A549 (cell line): ENCODE data around the gene DCLK2. TPM values are rescaled to one million over a fixed set of nuclear protein-coding genes. Genes with fewer than 3 reads are reported as not detected.

Source experiments
- ATAC-seq, 2 experiments: fragments of 200-7000 bp in 1 of 2; fragments of >200 bp in 1 of 2; cut with Nextera tagmentation in 1 of 2; cut with Tn5 transposase in 1 of 2; 3 replicates each; pipeline versions ENCODE4 v1.8.0 to v1.9.1; 2018 to 2020; ENCODE audit warnings: mild to moderate bottlenecking in 1 of 2, moderate library complexity in 1 of 2
- CTCF ChIA-PET: fragments of 300-600 bp; sonication (Branson Sonifier 250); formaldehyde crosslinking; extraction: SDS; loops from one replicate; lab custom pipeline; 2021; ENCODE audit warnings: antibody characterized with exemption, inconsistent platforms; lab: Yijun Ruan, JAX
- POLR2A ChIA-PET: fragments of 350-600 bp; formaldehyde crosslinking; extraction: SDS; loops from one replicate; lab custom pipeline; 2021; ENCODE audit warnings: antibody characterized with exemption, inconsistent platforms; lab: Yijun Ruan, JAX
- DNase-seq, 2 experiments: peaks; one replicate each; pipeline versions ENCODE4 v3.0.0 to v3.0.0-alpha.2; 2011 to 2016; ENCODE audit warnings: low read depth in 1 of 2, low spot score in 1 of 2
- FAIRE-seq: peaks from 2 replicates; lab custom pipeline; 2011; peaks lifted over from hg19 to GRCh38; lab: Jason Lieb, UNC
- H3K27ac ChIP-seq, 2 experiments: fragments of >200 bp; sonication (Bioruptor Twin); formaldehyde crosslinking; 3 replicates each; pipeline ENCODE4 v1.5.1; 2016 to 2017
- H3K4me1 ChIP-seq: fragments of >200 bp; sonication (Bioruptor Twin); formaldehyde crosslinking; 3 replicates; pipeline ENCODE4 v1.6.1; 2016
- H3K4me2 ChIP-seq: fragments of >200 bp; sonication (Bioruptor Twin); formaldehyde crosslinking; 3 replicates; pipeline ENCODE4 v1.6.1; 2016
- H3K4me3 ChIP-seq: fragments of >200 bp; sonication (Bioruptor Twin); formaldehyde crosslinking; 3 replicates; pipeline ENCODE4 v1.5.1; 2016
- H3K9me3 ChIP-seq: fragments of >200 bp; sonication (Bioruptor Twin); formaldehyde crosslinking; 3 replicates; pipeline ENCODE4 v1.6.1; 2016
- CBX8 ChIP-seq: fragments of 200-600 bp; sonication (generic); IDR thresholded peaks from 2 replicates; pipeline ENCODE4 v1.6.1; 2016
- CEBPB ChIP-seq, 2 experiments: fragments of >200 bp in 1 of 2; sonication (Bioruptor Twin) in 1 of 2; formaldehyde crosslinking in 1 of 2; IDR thresholded peaks; 2 replicates each; pipeline ENCODE4 v1.6.1; 2012 to 2016
- CHD2 ChIP-seq: fragments of 150-350 bp; IDR thresholded peaks from 2 replicates; pipeline ENCODE4 v1.6.1; 2014; ENCODE audit warnings: low read length; ENCODE audit not compliant: partially characterized antibody
- CHD4 ChIP-seq: fragments of 200-600 bp; sonication (generic); IDR thresholded peaks from 2 replicates; pipeline ENCODE4 v1.6.1; 2016; ENCODE audit warnings: antibody characterized with exemption, mild to moderate bottlenecking, borderline replicate concordance
- E2F6 ChIP-seq: IDR thresholded peaks from 2 replicates; pipeline ENCODE4 v1.6.1; 2012; ENCODE audit warnings: low read depth, borderline replicate concordance
- EHF ChIP-seq: fragments of 250-450 bp; sonication (Bioruptor Pico); IDR thresholded peaks from 2 replicates; pipeline ENCODE4 v1.5.0; 2020; ENCODE audit warnings: mild to moderate bottlenecking
- EP300 ChIP-seq, 2 experiments: fragments of >200 bp; sonication (Bioruptor Twin); formaldehyde crosslinking; IDR thresholded peaks; 2 replicates in 1 of 2; 3 replicates in 1 of 2; pipeline ENCODE4 v1.6.1; 2016 to 2017
- ESRRA ChIP-seq: fragments of 150-350 bp; IDR thresholded peaks from 2 replicates; pipeline ENCODE4 v1.6.1; 2014; ENCODE audit warnings: mild to moderate bottlenecking, low read length, borderline replicate concordance
- FOSB ChIP-seq: fragments of 250-450 bp; sonication (Bioruptor Pico); IDR thresholded peaks from 2 replicates; pipeline ENCODE4 v1.5.0; 2020; ENCODE audit warnings: mild to moderate bottlenecking, moderate library complexity
- FOSL2 ChIP-seq, 2 experiments: fragments of 450-650 bp in 1 of 2; fragments of >200 bp in 1 of 2; sonication (Bioruptor Twin) in 1 of 2; formaldehyde crosslinking; IDR thresholded peaks; 2 replicates each; pipeline versions ENCODE4 v1.5.0 to v1.6.1; 2016 to 2020; ENCODE audit warnings: mild to moderate bottlenecking in 1 of 2, moderate library complexity in 1 of 2
- GATA3 ChIP-seq: IDR thresholded peaks from 2 replicates; pipeline ENCODE4 v1.6.1; 2012; ENCODE audit warnings: borderline replicate concordance
- HES2 ChIP-seq: fragments of >200 bp; sonication (Bioruptor Twin); formaldehyde crosslinking; IDR thresholded peaks from 2 replicates; pipeline ENCODE4 v1.6.1; 2016
- HEYL ChIP-seq: fragments of 250-450 bp; sonication (Bioruptor Pico); IDR thresholded peaks from 2 replicates; pipeline ENCODE4 v1.8.0; 2021; ENCODE audit warnings: mild to moderate bottlenecking, moderate library complexity
- HOXA7 ChIP-seq: fragments of 250-450 bp; sonication (Bioruptor Pico); IDR thresholded peaks from 2 replicates; pipeline ENCODE4 v1.5.0; 2020; ENCODE audit warnings: mild to moderate bottlenecking, moderate library complexity
- HOXB13 ChIP-seq: fragments of 250-450 bp; sonication (Bioruptor Pico); IDR thresholded peaks from 2 replicates; pipeline ENCODE4 v1.5.0; 2020; ENCODE audit warnings: low read depth, mild to moderate bottlenecking, moderate library complexity
- HOXB5 ChIP-seq: fragments of 250-450 bp; sonication (Bioruptor Pico); IDR thresholded peaks from 2 replicates; pipeline ENCODE4 v1.5.0; 2020; ENCODE audit warnings: mild to moderate bottlenecking, moderate library complexity
- KDM1A ChIP-seq: fragments of 200-600 bp; sonication (generic); IDR thresholded peaks from 2 replicates; pipeline ENCODE4 v1.6.1; 2016; ENCODE audit warnings: low read depth, mild to moderate bottlenecking
- MAFK ChIP-seq: fragments of 450-650 bp; IDR thresholded peaks from 2 replicates; pipeline ENCODE4 v1.6.1; 2014; ENCODE audit not compliant: partially characterized antibody
- MAZ ChIP-seq: fragments of 150-350 bp; IDR thresholded peaks from 2 replicates; pipeline ENCODE4 v1.6.1; 2014; ENCODE audit warnings: antibody characterized with exemption, low read depth, low read length, borderline replicate concordance
- MYC ChIP-seq: IDR thresholded peaks from 2 replicates; pipeline ENCODE4 v1.6.1; 2012; ENCODE audit warnings: mild to moderate bottlenecking, inconsistent platforms, low read length, improper control_type of control experiment, borderline replicate concordance
- NFE2L2 ChIP-seq: fragments of 150-350 bp; conservative IDR thresholded peaks from 2 replicates; pipeline ENCODE4 v1.6.1; 2014; ENCODE audit warnings: low read length
- PBX3 ChIP-seq: IDR thresholded peaks from 2 replicates; pipeline ENCODE4 v1.6.1; 2012
- PHF8 ChIP-seq: fragments of 200-600 bp; sonication (generic); IDR thresholded peaks from 2 replicates; pipeline ENCODE4 v1.6.1; 2016; ENCODE audit warnings: low read depth, mild to moderate bottlenecking, antibody characterized with exemption, moderate library complexity, borderline replicate concordance
- POLR2A ChIP-seq: IDR thresholded peaks from 2 replicates; pipeline ENCODE4 v1.6.1; 2012; ENCODE audit warnings: mild to moderate bottlenecking, low read length
- RAD21 ChIP-seq, 2 experiments: fragments of >200 bp in 1 of 2; sonication (Bioruptor Twin) in 1 of 2; formaldehyde crosslinking in 1 of 2; IDR thresholded peaks in 1 of 2; conservative IDR thresholded peaks in 1 of 2; 2 replicates in 1 of 2; 3 replicates in 1 of 2; pipeline ENCODE4 v1.6.1; 2012 to 2018; ENCODE audit warnings: inconsistent platforms in 1 of 2
- RARB ChIP-seq: fragments of 250-450 bp; sonication (Bioruptor Pico); IDR thresholded peaks from 2 replicates; pipeline ENCODE4 v1.8.0; 2021; ENCODE audit warnings: mild to moderate bottlenecking, moderate library complexity
- TP53 ChIP-seq: fragments of 250-450 bp; sonication (Bioruptor Pico); IDR thresholded peaks from 2 replicates; pipeline ENCODE4 v1.5.0; 2021; ENCODE audit warnings: mild to moderate bottlenecking, moderate library complexity
- ZC3H11A ChIP-seq: fragments of 450-650 bp; IDR thresholded peaks from 2 replicates; pipeline ENCODE4 v1.6.1; 2014; ENCODE audit warnings: antibody characterized with exemption, mild to moderate bottlenecking
- ZNF302 ChIP-seq: fragments of 250-450 bp; sonication (Bioruptor Pico); IDR thresholded peaks from 2 replicates; pipeline ENCODE4 v1.9.0; 2021; ENCODE audit warnings: inconsistent platforms, mild to moderate bottlenecking, moderate library complexity
- ZSCAN20 ChIP-seq: fragments of 250-450 bp; sonication (Bioruptor Pico); IDR thresholded peaks from 2 replicates; pipeline ENCODE4 v1.8.0; 2022; ENCODE audit warnings: mild to moderate bottlenecking, moderate library complexity
- WGBS: methylation state at CpG from one replicate; pipeline ENCODE4 v1.1.6; 2017; ENCODE audit errors: missing lambda C conversion rate; 5-methylcytosine and 5-hydroxymethylcytosine counted together
- polyA plus RNA-seq, 4 experiments: library from polyadenylated mRNA; depleted of rRNA in 3 of 4; stranded (reverse); fragments of >200 nt; fragmentation: RNase III in 1 of 4; extraction: RNeasy Plus Mini Kit Qiagen cat#74134 plus additional on column Dnase treatment in 1 of 4; gene quantifications; 2 replicates in 3 of 4; 3 replicates in 1 of 4; pipeline ENCODE4 v1.2.3, GENCODE V29; 2011 to 2017

DCLK2 gene
- polyA plus RNA-seq, 2 of the 4 experiments (the other 2 are of a cell fraction): 8.1 to 11.6 TPM

GRCh38 chr4:150244600-150244999, 166.4 kb downstream of the DCLK2 start:
- ATAC-seq (peak in 1 of 2 experiments; percentile 65; a peak in 3 of 6 replicates), DNase-seq (peak in 1 of 2 experiments; percentile 27), FAIRE-seq (no peak)
- no peak overlapping the region for H3K4me3 ChIP-seq
- peak overlapping the region; percentile 43 to 63; a peak in 5 of 6 replicates for H3K27ac ChIP-seq
- H3K9me3 ChIP-seq: no peaks in the 10 kb centered on the region
- peaks cover 26% of the 10 kb centered on the region for H3K4me1 ChIP-seq
- WGBS: 26% methylated on average over 3 of the region's 3 CpGs
- 0 out of 5 replicates have a peak, but pooled peaks of 1 of the 2 experiments have one; percentile 17 for TF ChIP-seq EP300 (IDR thresholded peaks at IDR 0.05)
- no peak for TF ChIP-seq CHD4
- peak in 1 of 2 experiments; percentile 32; a peak in 1 of 4 replicates for TF ChIP-seq CEBPB (IDR thresholded peaks at IDR 0.05)
- peak; percentile 64; the same call in 1 of the 2 replicates for TF ChIP-seq GATA3
- no peak for TF ChIP-seq TP53 (CRISPR knock-in tag)
- peak overlapping the region; percentile 67 for H3K4me2 ChIP-seq
- CTCF ChIA-PET: interaction anchor here (0.7 to 3.7 kb wide), 12 partner anchors 9 to 619 kb away, joined by 3 to 40 read pairs (median 4); no protein-coding TSS in a partner anchor
- POLR2A ChIA-PET: interaction anchor here (1.8 kb wide), 1 partner anchor 20 kb away, joined by 7 read pairs; no protein-coding TSS in a partner anchor

GRCh38 chr4:150247184-150247583, 168.9 kb downstream of the DCLK2 start:
- no peaks in the 10 kb centered on the region for H3K9me3 ChIP-seq
- peaks cover 21% of the 10 kb centered on the region for H3K4me1 ChIP-seq
- H3K4me3 ChIP-seq: no peak overlapping the region
- ATAC-seq (no peak), FAIRE-seq (no peak), DNase-seq (no peak)
- TF ChIP-seq POLR2A (no peak), HOXA7 (no peak), KDM1A (no peak), ZC3H11A (no peak), CHD2 (no peak), EHF (CRISPR knock-in tag) (no peak), PBX3 (no peak), MAZ (no peak), ESRRA (no peak), NFE2L2 (no peak), HEYL (CRISPR knock-in tag) (no peak), CBX8 (no peak), RARB (CRISPR knock-in tag) (no peak), PHF8 (no peak), MYC (no peak)
- H3K27ac ChIP-seq: no peak overlapping the region
- 95% methylated on average over 7 of the region's 7 CpGs for WGBS
- POLR2A ChIA-PET: no interaction called here
- CTCF ChIA-PET: no interaction called here
- no peak overlapping the region for H3K4me2 ChIP-seq

GRCh38 chr4:150248181-150248580, 169.9 kb downstream of the DCLK2 start:
- FAIRE-seq (no peak), ATAC-seq (peak in 1 of 2 experiments; percentile 27; a peak in 1 of 6 replicates), DNase-seq (no peak)
- TF ChIP-seq MAFK: no peak
- Histone ChIP-seq H3K27ac (no peak overlapping the region), H3K4me2 (no peak overlapping the region), H3K4me3 (no peak overlapping the region), H3K4me1 (peaks cover 19% of the 10 kb centered on the region), H3K9me3 (no peaks in the 10 kb centered on the region)
- ChIA-PET CTCF (interaction anchor here (0.7 to 1.0 kb wide), 2 partner anchors 23 to 619 kb away, joined by 3 to 4 read pairs; no protein-coding TSS in a partner anchor), POLR2A (no interaction called here)
- 54% methylated on average over 3 of the region's 4 CpGs for WGBS

- FAIRE-seq: no peak
- CTCF ChIA-PET: interaction anchor here (1.5 kb wide), 1 partner anchor 47 kb away, joined by 3 read pairs; no protein-coding TSS in a partner anchor
- POLR2A ChIA-PET: no interaction called here
- peak; percentile 65 to 75 for ATAC-seq
- Histone ChIP-seq H3K4me3 (no peak overlapping the region), H3K9me3 (no peaks in the 10 kb centered on the region), H3K4me1 (no peaks in the 10 kb centered on the region), H3K27ac (peak overlapping the region in 1 of 2 experiments; percentile 61; a peak in 3 of 6 replicates), H3K4me2 (no peak overlapping the region)
- WGBS: 78% methylated on average over 9 of the region's 9 CpGs
- no peak for DNase-seq
- TF ChIP-seq HOXB13 (CRISPR knock-in tag): no peak
- no peak for TF ChIP-seq RAD21 (conservative IDR thresholded peaks at IDR 0.05 in 1 of 2, IDR thresholded peaks at IDR 0.05 in 1 of 2)
- no peak for TF ChIP-seq PHF8
- TF ChIP-seq HOXB5 (CRISPR knock-in tag): no peak
- TF ChIP-seq HES2: no peak
- no peak for TF ChIP-seq FOSB (CRISPR knock-in tag)
- TF ChIP-seq MYC: no peak
- no peak for TF ChIP-seq CHD2
- no peak for TF ChIP-seq E2F6
- TF ChIP-seq FOSL2 (IDR thresholded peaks at IDR 0.05): no peak
- TF ChIP-seq FOSL2 (CRISPR knock-in tag; IDR thresholded peaks at IDR 0.05): no peak
- TF ChIP-seq GATA3: no peak
- no peak for TF ChIP-seq HOXA7
- TF ChIP-seq ZSCAN20: no peak
- TF ChIP-seq CBX8: no peak
- no peak for TF ChIP-seq ZNF302 (CRISPR knock-in tag)
Observed at GRCh38 chr4:150250293-150250997, 172.2 kb downstream of the DCLK2 start.
